H9 (cell line): ENCODE results near the gene SNRNP25. TPM values are rescaled to one million over a fixed set of nuclear protein-coding genes. Genes with fewer than 3 reads are reported as not detected.
A peak's percentile ranks its signal among the peaks of the same experiment; 100 is the strongest.

Experiments
- DNase-seq: peaks from one replicate; pipeline ENCODE4 v3.0.0-alpha.2; 2017
- H2AFZ ChIP-seq: one replicate; pipeline ENCODE4 v1.6.1; 2013; ENCODE audit warnings: mild to moderate bottlenecking, low read length, control low read depth, moderate library complexity
- H2AK5ac ChIP-seq: 2 replicates; pipeline ENCODE4 v1.6.1; 2013; ENCODE audit warnings: low read length, control low read depth, mixed read lengths; ENCODE audit not compliant: insufficient read length
- H2BK120ac ChIP-seq: one replicate; pipeline ENCODE4 v1.6.1; 2013; ENCODE audit warnings: low read depth, mild to moderate bottlenecking, low read length, control low read depth, inconsistent platforms; ENCODE audit not compliant: poor library complexity, severe bottlenecking
- H2BK12ac ChIP-seq: 2 replicates; pipeline ENCODE4 v1.6.1; 2013; ENCODE audit warnings: low read length, control low read depth, mixed read lengths, low read depth; ENCODE audit not compliant: insufficient read length
- H2BK15ac ChIP-seq: 2 replicates; pipeline ENCODE4 v1.6.1; 2013; ENCODE audit warnings: low read depth, low read length, control low read depth
- H2BK20ac ChIP-seq: one replicate; pipeline ENCODE4 v1.6.1; 2013; ENCODE audit warnings: low read depth, mild to moderate bottlenecking, low read length, control low read depth, inconsistent platforms; ENCODE audit not compliant: poor library complexity, severe bottlenecking
- H2BK5ac ChIP-seq: 2 replicates; pipeline ENCODE4 v1.6.1; 2013; ENCODE audit warnings: low read length, control low read depth, mixed read lengths; ENCODE audit not compliant: insufficient read length
- H3K14ac ChIP-seq: 2 replicates; pipeline ENCODE4 v1.6.1; 2013; ENCODE audit warnings: low read length, control low read depth; ENCODE audit not compliant: insufficient read depth
- H3K18ac ChIP-seq: 2 replicates; pipeline ENCODE4 v1.6.1; 2013; ENCODE audit warnings: low read depth, mild to moderate bottlenecking, mixed read lengths, low read length, control low read depth; ENCODE audit not compliant: insufficient read length
- H3K23ac ChIP-seq: 2 replicates; pipeline ENCODE4 v1.6.1; 2013; ENCODE audit warnings: low read length, control low read depth, mixed read lengths, low read depth; ENCODE audit not compliant: insufficient read length
- H3K23me2 ChIP-seq: 2 replicates; pipeline ENCODE4 v1.6.1; 2013; ENCODE audit warnings: low read depth, mild to moderate bottlenecking, mixed read lengths, low read length, control low read depth; ENCODE audit not compliant: insufficient read length, poor library complexity, severe bottlenecking
- H3K27ac ChIP-seq: 2 replicates; pipeline ENCODE4 v1.5.1; 2013; ENCODE audit warnings: low read length, control low read depth, mixed read lengths, low read depth; ENCODE audit not compliant: insufficient read length
- H3K27me3 ChIP-seq: 2 replicates; pipeline ENCODE4 v1.6.1; 2013; ENCODE audit warnings: low read length, control low read depth, inconsistent platforms; ENCODE audit not compliant: insufficient read depth
- H3K4ac ChIP-seq: 2 replicates; pipeline ENCODE4 v1.6.1; 2013; ENCODE audit warnings: low read depth, mild to moderate bottlenecking, control low read depth, inconsistent platforms, low read length, moderate library complexity
- H3K4me1 ChIP-seq: 2 replicates; pipeline ENCODE4 v1.6.1; 2013; ENCODE audit warnings: low read length, control low read depth, inconsistent platforms; ENCODE audit not compliant: insufficient read depth
- H3K4me2 ChIP-seq: 2 replicates; pipeline ENCODE4 v1.6.1; 2013; ENCODE audit warnings: low read length, control low read depth, mixed read lengths; ENCODE audit not compliant: insufficient read length, insufficient read depth
- H3K56ac ChIP-seq: 2 replicates; pipeline ENCODE4 v1.6.1; 2013; ENCODE audit warnings: low read depth, mild to moderate bottlenecking, mixed read lengths, low read length, control low read depth; ENCODE audit not compliant: insufficient read length
- H3K79me1 ChIP-seq: 2 replicates; pipeline ENCODE4 v1.6.1; 2013; ENCODE audit warnings: low read depth, mild to moderate bottlenecking, moderate library complexity, low read length, control low read depth, inconsistent platforms; ENCODE audit not compliant: insufficient read depth, poor library complexity, severe bottlenecking
- H3K79me2 ChIP-seq: 2 replicates; pipeline ENCODE4 v1.6.1; 2013; ENCODE audit warnings: low read length, control low read depth, inconsistent platforms; ENCODE audit not compliant: insufficient read depth
- H3K9ac ChIP-seq: 2 replicates; pipeline ENCODE4 v1.6.1; 2013; ENCODE audit warnings: low read length, control low read depth, mixed read lengths; ENCODE audit not compliant: insufficient read length; ENCODE audit errors: extremely low read depth
- H3K9me3 ChIP-seq: one replicate; pipeline ENCODE4 v1.6.1; 2013; ENCODE audit warnings: low read depth, low read length, inconsistent platforms; ENCODE audit not compliant: control insufficient read depth
- H3T11ph ChIP-seq: one replicate; pipeline ENCODE4 v1.6.1; 2013; ENCODE audit warnings: mild to moderate bottlenecking, low read length, control low read depth, inconsistent platforms
- H4K20me1 ChIP-seq: one replicate; pipeline ENCODE4 v1.6.1; 2013; ENCODE audit not compliant: control insufficient read depth, insufficient read length, insufficient read depth
- H4K5ac ChIP-seq: 2 replicates; pipeline ENCODE4 v1.6.1; 2013; ENCODE audit warnings: low read depth, mild to moderate bottlenecking, mixed read lengths, low read length, control low read depth; ENCODE audit not compliant: insufficient read length
- H4K8ac ChIP-seq: replicated peaks from 2 replicates; pipeline ENCODE4 v1.6.1; 2013; ENCODE audit warnings: low read length, control low read depth, mixed read lengths, low read depth; ENCODE audit not compliant: insufficient read length
- H4K91ac ChIP-seq: 2 replicates; pipeline ENCODE4 v1.6.1; 2013; ENCODE audit warnings: low read depth, mild to moderate bottlenecking, moderate library complexity, mixed read lengths, low read length, control low read depth; ENCODE audit not compliant: insufficient read length
- H3K27ac Mint-ChIP-seq, 3 experiments: 2 replicates in 2 of 3; 3 replicates in 1 of 3; pipeline ENCODE4 v1.8.0; 2020 to 2021; ENCODE audit warnings: mixed read lengths in 3 of 3, mild to moderate bottlenecking in 1 of 3, moderate library complexity in 1 of 3
- H3K27me3 Mint-ChIP-seq: 2 replicates; pipeline ENCODE4 v1.8.0; 2021; ENCODE audit warnings: low read depth, mild to moderate bottlenecking, moderate library complexity, mixed read lengths
- H3K36me3 Mint-ChIP-seq, 3 experiments: 2 replicates in 2 of 3; 3 replicates in 1 of 3; pipeline ENCODE4 v1.8.0; 2020 to 2021; ENCODE audit warnings: low read depth in 3 of 3, mixed read lengths in 3 of 3; ENCODE audit not compliant: insufficient read depth in 1 of 3
- H3K4me1 Mint-ChIP-seq, 2 experiments: 2 replicates each; pipeline ENCODE4 v1.8.0; 2020; ENCODE audit warnings: mixed read lengths in 2 of 2
- H3K4me3 Mint-ChIP-seq, 2 experiments: 2 replicates in 1 of 2; 3 replicates in 1 of 2; pipeline ENCODE4 v1.8.0; 2020 to 2021; ENCODE audit warnings: mild to moderate bottlenecking in 2 of 2, mixed read lengths in 2 of 2, moderate library complexity in 1 of 2
- H3K9me3 Mint-ChIP-seq, 2 experiments: 2 replicates in 1 of 2; 3 replicates in 1 of 2; pipeline ENCODE4 v1.8.0; 2020; ENCODE audit warnings: mild to moderate bottlenecking in 2 of 2, mixed read lengths in 2 of 2, moderate library complexity in 1 of 2
- WGBS: extraction: QIAGEN DNeasy Blood & Tissue Kit; methylation state at CpG from one replicate; pipeline ENCODE4 v1.1.7; 2013; ENCODE audit warnings: missing lambda C conversion rate, low lambda C conversion rate, mixed read lengths; ENCODE audit not compliant: insufficient read length; ENCODE audit errors: extremely low coverage; 5-methylcytosine and 5-hydroxymethylcytosine counted together
- total RNA-seq: library from RNA; stranded (reverse); gene quantifications from 2 replicates; pipeline ENCODE4 v1.2.1, GENCODE V29; 2021
- TF ChIP-seq, protein P1 (sequence below): fragments of 200-600 bp; sonication (generic); conservative IDR thresholded peaks from 3 replicates; pipeline ENCODE4 v1.8.0; 2021; ENCODE audit warnings: antibody characterized with exemption, mild to moderate bottlenecking

The SNRNP25 gene
- total RNA-seq, 1 experiment from 2014 or later = 78.5 TPM

DNA sequence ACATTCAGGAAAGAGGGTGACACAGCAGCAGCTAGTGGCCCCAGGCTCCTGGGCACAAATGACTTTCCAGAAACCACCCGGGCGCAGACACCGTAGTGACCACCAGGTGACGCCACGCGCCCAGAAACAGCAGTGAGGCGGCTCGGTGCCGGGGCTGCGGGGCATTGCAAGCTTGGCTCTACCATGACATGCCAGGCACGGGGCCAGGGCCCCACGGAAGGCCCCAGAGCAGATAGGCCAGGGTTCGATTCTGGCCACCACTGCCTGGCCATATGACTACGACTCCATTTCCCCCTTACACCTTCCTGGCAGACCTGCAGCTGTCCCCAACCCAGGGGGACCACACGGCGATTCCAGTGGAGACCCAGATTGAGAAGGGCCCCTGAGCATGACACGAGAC is 12.1 kb downstream of the SNRNP25 start:
- H3K4me1 Mint-ChIP-seq = peaks cover 15 to 23% of the 10 kb centered on the region in 2 experiments
- no peak overlapping the region for H3K9ac ChIP-seq
- DNase-seq = peak; percentile 87

More for the DNA sequence above, 12.1 kb downstream of the SNRNP25 start:
- Histone ChIP-seq H3K14ac (no peak overlapping the region), H2BK15ac (no peak overlapping the region), H3K79me1 (no peaks in the 10 kb centered on the region), H3K9me3 (no peaks in the 10 kb centered on the region), H3T11ph (no peak overlapping the region), H3K4me2 (no peak overlapping the region), H2BK5ac (no peak overlapping the region), H3K23me2 (no peaks in the 10 kb centered on the region), H2BK120ac (no peak overlapping the region), H3K27ac (no peak overlapping the region), H3K4me1 (no peaks in the 10 kb centered on the region), H4K91ac (no peak overlapping the region), H2AFZ (no peak overlapping the region), H4K8ac (no peak overlapping the region), H3K23ac (no peak overlapping the region), H2BK12ac (no peak overlapping the region), H4K20me1 (no peaks in the 10 kb centered on the region), H2AK5ac (no peak overlapping the region), H3K18ac (no peak overlapping the region), H3K56ac (no peak overlapping the region), H3K4ac (no peak overlapping the region), H3K79me2 (no peaks in the 10 kb centered on the region; the same call in 1 of the 2 replicates), H4K5ac (no peak overlapping the region), H2BK20ac (no peak overlapping the region), H3K27me3 (no peaks in the 10 kb centered on the region)
- Mint-ChIP-seq H3K27me3 (no peaks in the 10 kb centered on the region), H3K9me3 (no peaks in the 10 kb centered on the region), H3K36me3 (peaks cover 5 to 17% (median 12%) of the 10 kb centered on the region in 3 experiments; a peak in 5 of 7 replicates), H3K4me3 (no peak overlapping the region), H3K27ac (no peak overlapping the region)
- TF ChIP-seq, protein P1, sequence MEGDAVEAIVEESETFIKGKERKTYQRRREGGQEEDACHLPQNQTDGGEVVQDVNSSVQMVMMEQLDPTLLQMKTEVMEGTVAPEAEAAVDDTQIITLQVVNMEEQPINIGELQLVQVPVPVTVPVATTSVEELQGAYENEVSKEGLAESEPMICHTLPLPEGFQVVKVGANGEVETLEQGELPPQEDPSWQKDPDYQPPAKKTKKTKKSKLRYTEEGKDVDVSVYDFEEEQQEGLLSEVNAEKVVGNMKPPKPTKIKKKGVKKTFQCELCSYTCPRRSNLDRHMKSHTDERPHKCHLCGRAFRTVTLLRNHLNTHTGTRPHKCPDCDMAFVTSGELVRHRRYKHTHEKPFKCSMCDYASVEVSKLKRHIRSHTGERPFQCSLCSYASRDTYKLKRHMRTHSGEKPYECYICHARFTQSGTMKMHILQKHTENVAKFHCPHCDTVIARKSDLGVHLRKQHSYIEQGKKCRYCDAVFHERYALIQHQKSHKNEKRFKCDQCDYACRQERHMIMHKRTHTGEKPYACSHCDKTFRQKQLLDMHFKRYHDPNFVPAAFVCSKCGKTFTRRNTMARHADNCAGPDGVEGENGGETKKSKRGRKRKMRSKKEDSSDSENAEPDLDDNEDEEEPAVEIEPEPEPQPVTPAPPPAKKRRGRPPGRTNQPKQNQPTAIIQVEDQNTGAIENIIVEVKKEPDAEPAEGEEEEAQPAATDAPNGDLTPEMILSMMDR = peak; percentile 98
- no CpG with 5 or more reads among the region's 17 CpGs for WGBS
